GM20000 (cell line): ENCODE measurements around the gene KCNIP4.

Source experiments
- DNase-seq: peaks from one replicate; pipeline ENCODE4 v3.0.0; 2012; ENCODE audit warnings: low spot score
- CTCF ChIP-seq: IDR thresholded peaks from 2 replicates; pipeline ENCODE4 v1.5.1; 2012; ENCODE audit warnings: mild to moderate bottlenecking, control low read depth; ENCODE audit errors: extremely low read depth, missing control alignments

The KCNIP4 gene

GRCh38 chr4:21605006-21605405 is 343.6 kb downstream of the KCNIP4 start:
- no peak for TF ChIP-seq CTCF
- no peak for DNase-seq

GRCh38 chr4:21596521-21596920 is 352.1 kb downstream of the KCNIP4 start:
- no peak for DNase-seq
- TF ChIP-seq CTCF = no peak

GRCh38 chr4:21593671-21594001 is 354.9 kb downstream of the KCNIP4 start:
- no peak for DNase-seq
- TF ChIP-seq CTCF = no peak

DNA sequence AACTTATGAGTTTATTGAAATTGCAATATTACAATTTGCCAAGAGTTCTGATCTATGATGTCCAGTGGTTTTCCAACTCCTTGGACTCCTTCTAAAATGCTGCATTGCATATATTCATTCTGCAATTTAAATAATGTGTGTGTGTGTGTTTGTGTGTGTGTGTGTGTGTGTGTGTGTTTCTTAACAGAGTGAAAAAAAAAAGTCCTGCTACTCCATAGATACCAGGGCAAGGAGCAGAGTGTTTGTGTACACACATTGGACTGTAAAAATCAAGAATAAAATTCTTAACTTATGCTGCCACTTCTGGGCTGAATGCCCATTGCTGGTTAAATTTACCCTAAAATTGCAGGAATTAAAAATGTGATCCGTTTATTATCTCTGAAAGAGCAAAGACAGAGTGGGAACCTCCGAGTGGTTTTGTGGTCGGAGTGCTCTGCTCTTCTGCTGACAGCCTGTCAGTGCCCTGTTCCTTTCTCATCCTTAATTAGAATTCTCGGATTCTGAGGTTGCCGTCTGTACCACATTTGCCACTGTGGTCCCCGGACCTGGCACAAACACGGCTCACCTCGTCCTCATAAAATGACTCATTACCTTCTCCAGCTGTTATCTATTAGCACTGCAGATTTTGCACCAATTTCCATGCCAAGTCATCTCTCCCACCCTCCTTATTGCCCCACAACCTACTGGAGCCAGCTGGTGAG is 355.5 kb downstream of the KCNIP4 start:
- DNase-seq = no peak

DNA sequence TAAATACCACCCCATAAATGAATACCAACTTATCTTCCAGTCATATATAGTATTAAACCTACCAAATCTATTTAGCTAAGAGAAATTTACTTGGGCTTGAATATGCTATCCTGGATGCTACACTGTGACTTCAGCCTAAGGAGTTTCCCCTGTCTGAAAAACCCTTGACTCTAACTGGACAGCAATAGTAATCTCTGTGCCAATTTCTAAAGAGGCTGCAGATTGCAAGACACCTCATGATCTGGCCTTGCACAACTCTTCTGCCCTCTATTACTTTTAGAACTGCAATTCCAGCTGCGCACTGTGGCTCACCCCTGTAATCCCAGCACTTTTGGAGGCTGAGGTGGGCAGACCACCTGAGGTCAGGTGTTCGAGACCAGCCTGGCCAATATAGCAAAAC is 371.5 kb downstream of the KCNIP4 start:
- TF ChIP-seq CTCF = no peak
- DNase-seq = no peak

More for the DNA sequence above, 355.5 kb downstream of the KCNIP4 start:
- TF ChIP-seq CTCF = no peak

DNA sequence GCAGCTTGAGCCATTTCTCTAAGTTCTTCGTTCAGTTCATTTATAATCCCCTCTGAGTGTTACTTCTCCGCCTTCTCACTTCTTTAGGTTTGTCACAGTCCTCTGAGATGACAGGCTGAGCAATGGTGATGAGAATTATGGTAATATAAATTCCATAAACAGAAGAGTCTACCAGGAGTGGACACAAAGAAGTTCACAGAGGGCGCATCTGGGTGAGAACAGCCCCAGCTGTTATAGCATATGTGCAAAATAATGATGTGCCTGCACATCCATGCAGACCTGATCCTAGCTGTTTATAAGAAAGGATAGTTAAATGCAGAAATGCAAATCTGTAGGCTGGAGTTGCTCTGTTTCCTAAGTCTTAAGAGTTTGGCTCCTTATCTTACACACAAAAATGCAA is 377.5 kb downstream of the KCNIP4 start:
- DNase-seq = no peak
- TF ChIP-seq CTCF = no peak

- no peak for DNase-seq
- no peak for TF ChIP-seq CTCF
These were observed 378.9 kb downstream of the KCNIP4 start for GRCh38 chr4:21569638-21570037.
